GM12891 (cell line): ENCODE data around the gene RGL2.

Experiments
- PAX5 ChIP-seq: IDR thresholded peaks from 2 replicates; pipeline ENCODE4 v1.6.1; 2011; ENCODE audit warnings: low read length, moderate library complexity, mild to moderate bottlenecking; ENCODE audit not compliant: insufficient read depth, severe bottlenecking
- POLR2A ChIP-seq: IDR thresholded peaks from 2 replicates; pipeline ENCODE4 v1.6.1; 2011; ENCODE audit warnings: low read depth, low read length, control low read depth
- POLR2AphosphoS5 ChIP-seq: IDR thresholded peaks from 2 replicates; pipeline ENCODE4 v1.6.1; 2011; ENCODE audit warnings: low read depth, low read length, control low read depth
- POU2F2 ChIP-seq: IDR thresholded peaks from 2 replicates; pipeline ENCODE4 v1.6.1; 2011; ENCODE audit warnings: low read depth, mild to moderate bottlenecking, control low read depth, low read length, moderate library complexity
- SPI1 ChIP-seq: IDR thresholded peaks from 2 replicates; pipeline ENCODE4 v1.6.1; 2011; ENCODE audit warnings: low read depth, low read length, control low read depth
- TAF1 ChIP-seq: IDR thresholded peaks from 2 replicates; pipeline ENCODE4 v1.6.1; 2011; ENCODE audit warnings: low read depth, low read length, control low read depth

GRCh38 chr6:33294086-33294823 is 4.5 kb downstream of the RGL2 start:
- no peak for TF ChIP-seq POLR2AphosphoS5
- no peak for TF ChIP-seq POLR2A
- TF ChIP-seq TAF1 = no peak
- TF ChIP-seq PAX5 = no peak
- no peak for TF ChIP-seq SPI1
- TF ChIP-seq POU2F2 = no peak
